ENCODE results near the gene BRI3. TPM values are rescaled to one million over a fixed set of nuclear protein-coding genes. Genes with fewer than 3 reads are reported as not detected.

BRI3 gene
- total RNA-seq, 1 experiment from 2014 or later = 344 TPM

- BruUV-seq (replicated peaks) = no TSS peak
- Histone ChIP-seq H3K4me1 (ENCODE audit: control insufficient read depth, insufficient read depth, low read length) (peaks cover 55% of the 10 kb centered on the region), H3K36me3 (ENCODE audit: control insufficient read depth, insufficient read depth, low read length) (peaks cover 7% of the 10 kb centered on the region), H3K4me3 (ENCODE audit: low read depth in 2 of 2, low read length in 2 of 2) (no peak overlapping the region), H3K27me3 (ENCODE audit: control insufficient read depth, insufficient read depth, low read length) (no peaks in the 10 kb centered on the region), H3K27ac (ENCODE audit: low read length) (peak overlapping the region; percentile 23), H3K9me3 (ENCODE audit: control insufficient read depth, insufficient read depth, low read depth, low read length) (no peaks in the 10 kb centered on the region)
- in situ Hi-C loops (cut with HindIII; ENCODE audit: low pct_unique_long_range_greater_than_20kb, low sequenced_read_pairs) = loop anchor here (25.0 kb wide), 1 partner anchor 94 kb away; no protein-coding TSS in a partner anchor
- ATAC-seq (no peak), DNase-seq (ENCODE audit: low read depth, low spot score) (no peak)
- POLR2A ChIA-PET = no interaction called here
- TF ChIP-seq REST (IDR thresholded peaks at IDR 0.05; ENCODE audit: insufficient read depth in 1 of 2, low read depth in 2 of 2, low read length in 1 of 2) (no peak), CTCF (IDR thresholded peaks at IDR 0.05) (no peak), POLR2AphosphoS5 (IDR thresholded peaks at IDR 0.05; ENCODE audit: low read depth, low read length) (no peak), TCF7L2 (IDR thresholded peaks at IDR 0.05; ENCODE audit: low read depth, low read length) (no peak), SIN3A (IDR thresholded peaks at IDR 0.05; ENCODE audit: borderline replicate concordance, insufficient read depth, low read depth, low read length) (no peak)
- intact Hi-C loops (cut with micrococcal nuclease; ENCODE audit: unreplicated experiment) = no loop called here
- CTCF ChIA-PET = interaction anchor here (0.6 to 0.9 kb wide), 2 partner anchors 107 to 136 kb away, joined by 3 read pairs; partner anchors contain the start of gene BAIAP2L1
Observed at GRCh38 chr7:98293746-98294145, 12.3 kb downstream of the BRI3 start.

GRCh38 chr7:98294326-98294725, 12.8 kb downstream of the BRI3 start:
- in situ Hi-C loops (cut with HindIII; ENCODE audit: low pct_unique_long_range_greater_than_20kb, low sequenced_read_pairs) (loop anchor here (25.0 kb wide), 1 partner anchor 93 kb away; no protein-coding TSS in a partner anchor), intact Hi-C loops (cut with micrococcal nuclease; ENCODE audit: unreplicated experiment) (no loop called here)
- H3K27me3 ChIP-seq (ENCODE audit: control insufficient read depth, insufficient read depth, low read length) = no peaks in the 10 kb centered on the region
- no peak for ATAC-seq
- H3K9me3 ChIP-seq (ENCODE audit: control insufficient read depth, insufficient read depth, low read depth, low read length) = no peaks in the 10 kb centered on the region
- BruUV-seq (replicated peaks) = no TSS peak
- no peak for TF ChIP-seq TCF7L2 (IDR thresholded peaks at IDR 0.05; ENCODE audit: low read depth, low read length)
- no peak for TF ChIP-seq POLR2AphosphoS5 (IDR thresholded peaks at IDR 0.05; ENCODE audit: low read depth, low read length)
- TF ChIP-seq REST (IDR thresholded peaks at IDR 0.05; ENCODE audit: insufficient read depth in 1 of 2, low read depth in 2 of 2, low read length in 1 of 2) = no peak
- TF ChIP-seq SIN3A (IDR thresholded peaks at IDR 0.05; ENCODE audit: borderline replicate concordance, insufficient read depth, low read depth, low read length) = no peak
- TF ChIP-seq CTCF (IDR thresholded peaks at IDR 0.05) = no peak
- peaks cover 51% of the 10 kb centered on the region for H3K4me1 ChIP-seq (ENCODE audit: control insufficient read depth, insufficient read depth, low read length)
- ChIA-PET POLR2A (interaction anchor here (0.7 kb wide), 1 partner anchor 78 kb away, joined by 5 read pairs; no protein-coding TSS in a partner anchor), CTCF (interaction anchor here (0.6 to 0.9 kb wide), 2 partner anchors 107 to 136 kb away, joined by 3 read pairs; partner anchors contain the start of gene BAIAP2L1)
- no peak overlapping the region for H3K4me3 ChIP-seq (ENCODE audit: low read depth in 2 of 2, low read length in 2 of 2)
- peak overlapping the region; percentile 52; the same call in 1 of the 2 replicates for H3K27ac ChIP-seq (ENCODE audit: low read length)
- no peak for DNase-seq (ENCODE audit: low read depth, low spot score)
- peaks cover 6% of the 10 kb centered on the region; the same call in 1 of the 2 replicates for H3K36me3 ChIP-seq (ENCODE audit: control insufficient read depth, insufficient read depth, low read length)
